GM12874 (cell line): ENCODE measurements around the gene DCAF4.

Experiments used
- TF ChIP-seq, protein P1 (sequence below): IDR thresholded peaks from 2 replicates; pipeline ENCODE4 v1.5.1; 2011; ENCODE audit warnings: low read depth, mild to moderate bottlenecking, control low read depth, low read length, moderate library complexity; ENCODE audit not compliant: insufficient read depth

Gene DCAF4

DNA sequence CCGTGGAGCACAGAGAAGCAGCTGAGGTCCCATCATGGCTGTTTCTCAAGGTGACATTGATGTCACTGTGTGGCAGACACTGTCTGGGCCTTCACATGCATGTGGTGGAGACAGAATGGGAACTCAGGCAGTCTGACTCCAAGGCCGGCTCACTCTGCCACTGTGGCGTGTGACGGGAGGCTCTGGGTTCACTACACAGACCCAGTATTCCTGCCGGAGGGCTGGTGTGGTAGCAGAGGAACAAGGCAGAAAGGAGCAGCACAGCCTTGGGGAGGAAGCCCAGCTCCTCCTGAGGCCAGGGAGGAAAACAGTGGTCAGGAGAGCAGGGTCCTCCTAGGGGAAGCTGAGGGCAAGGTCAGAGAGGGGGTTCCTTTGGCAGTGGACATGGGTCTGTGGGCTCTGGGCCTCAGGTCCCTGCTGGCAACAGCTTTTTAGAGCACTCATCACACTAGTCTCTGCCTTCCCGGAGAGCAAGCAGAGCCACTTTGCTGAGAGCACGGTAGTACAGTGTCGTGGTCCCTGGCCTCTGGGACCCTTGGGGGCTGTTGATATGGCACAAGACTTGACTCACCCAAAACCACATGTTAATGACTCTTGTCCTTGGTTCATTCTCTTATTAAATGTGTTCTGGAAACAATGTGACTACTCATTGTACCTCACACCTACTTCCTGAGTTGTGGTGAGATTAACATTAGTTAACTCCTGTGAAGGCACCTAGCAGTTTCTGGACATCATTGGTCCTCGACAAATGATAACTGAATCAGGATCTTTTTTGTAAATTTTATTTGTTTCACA, 21.3 kb downstream of the DCAF4 start:
- TF ChIP-seq, protein P1, sequence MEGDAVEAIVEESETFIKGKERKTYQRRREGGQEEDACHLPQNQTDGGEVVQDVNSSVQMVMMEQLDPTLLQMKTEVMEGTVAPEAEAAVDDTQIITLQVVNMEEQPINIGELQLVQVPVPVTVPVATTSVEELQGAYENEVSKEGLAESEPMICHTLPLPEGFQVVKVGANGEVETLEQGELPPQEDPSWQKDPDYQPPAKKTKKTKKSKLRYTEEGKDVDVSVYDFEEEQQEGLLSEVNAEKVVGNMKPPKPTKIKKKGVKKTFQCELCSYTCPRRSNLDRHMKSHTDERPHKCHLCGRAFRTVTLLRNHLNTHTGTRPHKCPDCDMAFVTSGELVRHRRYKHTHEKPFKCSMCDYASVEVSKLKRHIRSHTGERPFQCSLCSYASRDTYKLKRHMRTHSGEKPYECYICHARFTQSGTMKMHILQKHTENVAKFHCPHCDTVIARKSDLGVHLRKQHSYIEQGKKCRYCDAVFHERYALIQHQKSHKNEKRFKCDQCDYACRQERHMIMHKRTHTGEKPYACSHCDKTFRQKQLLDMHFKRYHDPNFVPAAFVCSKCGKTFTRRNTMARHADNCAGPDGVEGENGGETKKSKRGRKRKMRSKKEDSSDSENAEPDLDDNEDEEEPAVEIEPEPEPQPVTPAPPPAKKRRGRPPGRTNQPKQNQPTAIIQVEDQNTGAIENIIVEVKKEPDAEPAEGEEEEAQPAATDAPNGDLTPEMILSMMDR = no peak

DNA sequence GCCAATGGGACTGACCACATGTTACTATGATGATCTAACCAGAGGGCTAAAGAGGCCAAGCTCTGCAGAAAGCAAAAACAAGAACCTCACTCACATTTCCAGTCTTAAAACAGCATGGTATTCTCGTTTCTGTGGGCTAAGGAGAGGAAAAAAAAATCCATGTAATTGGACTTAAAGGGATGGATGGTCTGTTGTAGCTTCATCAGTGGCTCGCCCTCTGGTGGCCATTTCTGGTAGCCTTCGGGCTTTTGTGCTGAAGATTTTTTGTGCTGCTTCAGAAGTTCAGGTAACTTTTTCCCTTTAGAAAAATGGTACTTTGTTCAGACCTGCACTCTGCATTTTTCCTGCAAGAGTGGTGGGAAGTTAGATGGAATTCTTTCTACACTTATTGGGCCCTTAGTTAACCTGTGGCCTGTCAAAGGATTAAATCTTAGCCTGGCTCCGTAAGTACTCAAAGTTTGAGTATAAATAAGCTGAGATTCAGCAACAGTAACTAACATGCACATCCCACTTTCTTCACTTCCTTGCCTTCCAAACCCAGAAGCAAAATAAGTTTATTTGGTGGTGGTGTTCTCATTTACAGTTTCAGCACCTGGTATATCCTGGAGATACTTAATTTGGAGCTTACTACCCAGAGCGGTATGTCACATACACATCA, 22.3 kb downstream of the DCAF4 start:
- TF ChIP-seq, protein P1 = peak; percentile 86

DNA sequence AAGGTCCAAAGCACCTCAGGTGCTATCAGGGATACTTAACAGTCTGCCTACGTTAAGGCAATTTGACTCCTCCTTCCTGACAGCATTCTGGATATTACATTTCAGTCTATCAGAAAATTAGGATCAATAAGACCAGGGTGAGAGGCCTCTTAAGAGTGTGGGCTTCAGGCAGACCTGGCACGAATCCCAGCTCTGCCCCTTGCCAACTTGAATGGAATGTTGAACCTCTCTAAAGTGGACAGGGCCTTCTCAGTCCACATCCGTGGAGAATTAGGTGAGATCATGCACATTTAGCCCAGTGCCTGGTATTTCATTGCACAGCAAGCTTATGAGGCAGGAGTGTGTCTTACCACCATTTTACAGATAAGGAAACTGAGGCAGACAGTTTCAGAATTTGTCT, 25.9 kb downstream of the DCAF4 start:
- TF ChIP-seq, protein P1 = no peak

DNA sequence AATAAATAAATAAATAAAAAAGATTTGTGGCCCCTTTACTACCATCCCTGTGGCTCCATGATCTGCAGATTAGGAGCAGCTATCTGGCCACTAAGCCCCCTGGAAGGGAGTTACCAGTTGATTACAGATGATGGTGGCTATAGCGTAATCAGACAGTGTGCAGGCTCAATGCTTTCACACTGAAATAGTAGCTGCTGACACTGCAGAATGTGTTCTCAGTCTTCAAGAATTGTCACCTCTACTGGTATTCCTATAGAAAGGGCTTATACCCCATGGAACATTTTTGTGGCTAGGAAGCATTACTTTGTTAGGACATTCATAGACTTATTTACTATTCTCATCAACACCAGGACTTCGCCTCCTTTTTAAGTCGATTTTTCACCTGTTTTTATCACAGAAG, 30.9 kb downstream of the DCAF4 start:
- TF ChIP-seq, protein P1 = no peak

DNA sequence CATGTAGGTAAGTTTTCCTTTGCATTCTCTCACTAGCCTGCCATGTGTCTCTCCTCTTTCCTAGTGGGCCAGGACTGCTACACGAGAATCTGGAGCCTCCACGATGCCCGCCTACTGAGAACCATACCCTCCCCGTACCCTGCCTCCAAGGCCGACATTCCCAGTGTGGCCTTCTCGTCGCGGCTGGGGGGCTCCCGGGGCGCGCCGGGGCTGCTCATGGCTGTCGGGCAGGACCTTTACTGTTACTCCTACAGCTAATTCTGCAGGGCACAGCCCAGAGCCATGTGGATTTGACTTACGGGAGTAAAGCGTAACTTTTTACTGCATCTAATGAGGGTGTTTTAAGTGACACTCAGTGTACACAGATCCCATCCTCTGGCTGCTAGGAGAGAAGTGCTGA, 32.3 kb downstream of the DCAF4 start:
- TF ChIP-seq, protein P1 = no peak

DNA sequence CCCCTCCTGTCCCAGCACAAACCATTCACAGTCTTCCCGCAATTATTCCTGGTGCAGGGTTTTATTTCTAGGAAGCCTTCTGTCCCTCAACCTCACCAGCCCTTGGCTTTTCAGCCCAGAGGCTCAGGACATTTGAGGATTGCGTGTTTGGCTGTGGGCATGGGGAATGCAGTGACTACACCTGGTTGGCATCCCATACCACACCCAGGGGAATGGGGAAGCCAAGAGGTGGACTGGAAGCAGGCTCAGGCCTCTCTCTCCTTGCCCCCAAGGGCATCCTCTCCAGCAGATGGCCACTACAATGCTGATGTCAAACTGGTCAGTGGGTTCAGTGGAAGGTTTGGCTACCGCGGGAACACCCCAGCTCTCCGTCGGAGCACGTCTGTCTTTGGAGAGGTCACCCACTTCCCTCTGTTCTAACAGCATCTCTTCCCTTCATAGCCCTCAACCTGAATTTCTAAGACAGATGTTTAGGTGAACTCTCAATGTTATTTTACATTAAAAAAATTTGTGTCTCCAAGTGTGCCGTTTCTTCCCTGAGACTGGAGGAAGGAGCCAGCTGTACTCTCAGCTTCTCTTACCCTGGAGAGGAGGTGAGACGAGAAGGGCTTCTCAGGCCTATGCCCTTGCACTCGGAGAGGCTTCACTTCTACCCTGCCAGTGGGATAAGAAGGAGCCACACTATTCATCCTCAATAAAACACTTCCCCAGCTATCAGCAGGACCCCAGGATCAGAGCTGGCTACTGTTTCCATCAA, 35.5 kb downstream of the DCAF4 start:
- TF ChIP-seq, protein P1 = no peak

DNA sequence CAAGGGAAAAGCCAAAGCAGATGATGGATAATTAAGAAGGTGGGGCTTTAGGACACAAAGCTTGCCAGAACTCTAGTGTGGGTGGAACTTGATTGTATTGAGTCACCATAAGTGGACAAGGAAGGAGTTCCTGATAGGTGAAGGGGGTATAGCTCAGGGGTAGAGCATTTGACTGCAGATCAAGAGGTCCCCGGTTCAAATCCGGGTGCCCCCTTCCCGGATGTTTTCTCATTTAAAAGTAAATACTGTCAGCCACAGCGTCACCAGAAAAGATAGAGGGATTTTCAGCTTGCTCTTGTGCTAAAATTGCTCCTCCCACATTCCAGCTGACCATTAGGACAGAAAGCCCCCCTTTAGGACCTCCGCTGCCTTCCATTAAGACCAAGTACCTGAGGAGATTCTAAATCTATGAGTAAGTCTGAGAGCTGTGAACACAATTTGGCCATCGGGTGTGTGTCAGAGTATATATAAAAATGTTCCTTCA, 36.6 kb downstream of the DCAF4 start:
- TF ChIP-seq, protein P1 = no peak
